GF-D8 (cell line): ENCODE measurements around the gene FBXL13.
A peak's percentile ranks its signal among the peaks of the same experiment; 100 is the strongest.
"Not testable (repeated sequence)": the region's sequence is repeated elsewhere in the genome, so short reads cannot be mapped to it uniquely, and the experiment has no call there.

Source experiments
- DNase-seq: peaks from one replicate; lab custom pipeline; 2025; lab: John Stamatoyannopoulos, UW

FBXL13 gene

GRCh38 chr7:102983602-102984001, 91.0 kb downstream of the FBXL13 start:
- no peak for DNase-seq

DNA sequence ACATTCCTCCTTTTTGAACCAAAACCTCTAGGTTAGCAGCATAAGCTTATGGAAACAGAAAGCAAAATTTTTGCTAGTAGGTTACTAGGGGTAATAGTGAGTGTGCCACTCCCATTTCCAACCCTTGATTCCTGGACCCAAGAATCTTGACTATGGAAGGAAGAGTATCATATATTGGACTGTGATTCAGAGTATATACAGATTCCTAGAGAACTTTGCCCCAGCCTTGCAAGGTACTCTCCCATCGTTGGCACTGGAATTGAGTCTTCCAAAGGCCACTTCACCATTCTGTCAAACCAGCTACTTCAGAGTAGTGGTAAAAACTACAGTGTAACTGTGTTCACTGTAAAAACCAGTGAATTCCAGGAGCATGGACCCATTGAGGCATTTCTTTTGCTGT, 92.4 kb downstream of the FBXL13 start:
- no peak for DNase-seq

DNA sequence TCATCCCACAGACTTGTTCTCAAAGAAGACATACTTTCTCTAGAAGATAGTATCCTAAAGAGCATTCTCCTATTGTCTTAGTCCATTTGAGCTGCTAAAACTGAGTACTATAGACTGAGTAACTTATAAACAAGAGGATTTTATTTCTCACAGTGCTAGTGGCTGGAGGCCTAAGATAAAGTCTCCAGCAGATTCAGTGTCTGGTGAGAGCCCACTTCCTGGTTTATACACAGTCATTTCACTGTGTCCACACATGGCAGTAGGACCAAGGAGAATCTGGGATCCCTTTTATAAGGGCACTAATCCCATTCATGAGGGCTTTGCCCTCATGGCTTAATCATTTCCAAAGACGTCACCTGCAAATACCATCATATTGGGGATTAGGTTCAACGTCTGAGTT, 93.1 kb downstream of the FBXL13 start:
- no peak for DNase-seq

GRCh38 chr7:102979670-102980069, 94.9 kb downstream of the FBXL13 start:
- DNase-seq, result no peak

DNA sequence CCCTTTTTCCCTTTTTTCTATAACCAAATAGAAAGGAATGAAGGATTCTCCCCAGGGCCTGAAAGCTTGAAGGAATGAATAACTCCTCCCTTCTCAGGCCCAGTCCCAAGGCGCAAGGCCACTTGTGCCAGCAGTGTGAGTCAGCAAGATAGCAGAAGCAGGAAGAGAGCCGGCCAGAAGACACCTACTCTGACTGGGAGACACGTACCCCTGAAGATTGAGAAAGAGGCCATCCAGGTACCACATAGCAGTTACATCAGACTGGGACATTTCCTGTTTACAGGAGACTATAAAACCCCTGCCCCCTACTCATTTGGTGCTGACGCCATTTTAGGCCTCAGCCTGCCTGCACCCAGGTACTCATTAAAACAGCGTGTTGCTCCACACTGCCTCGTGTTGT, 96.3 kb downstream of the FBXL13 start:
- peak; percentile 39 for DNase-seq

GRCh38 chr7:102977586-102977985, 97.0 kb downstream of the FBXL13 start:
- not testable (repeated sequence) for DNase-seq

GRCh38 chr7:102976493-102976892, 98.1 kb downstream of the FBXL13 start:
- no peak for DNase-seq

DNA sequence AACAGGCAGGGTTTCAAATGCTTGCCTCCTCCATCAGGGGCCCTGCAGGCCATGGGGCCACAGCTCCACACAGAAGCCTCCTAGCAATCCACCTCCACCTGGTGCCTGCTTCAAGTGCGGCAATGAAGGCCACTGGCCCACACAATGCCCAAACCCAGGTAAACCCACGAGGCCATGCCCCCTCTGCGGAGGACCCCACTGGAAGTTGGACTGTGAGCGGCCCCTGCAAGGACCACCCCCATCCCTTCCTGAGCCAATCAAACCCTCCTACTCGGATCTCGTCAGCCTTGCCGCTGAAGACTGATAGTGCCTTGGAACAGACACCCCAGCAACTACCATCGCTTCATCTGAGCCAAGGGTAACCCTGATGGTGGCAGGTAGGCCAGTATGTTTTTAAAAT, 98.7 kb downstream of the FBXL13 start:
- DNase-seq, result no peak

DNA sequence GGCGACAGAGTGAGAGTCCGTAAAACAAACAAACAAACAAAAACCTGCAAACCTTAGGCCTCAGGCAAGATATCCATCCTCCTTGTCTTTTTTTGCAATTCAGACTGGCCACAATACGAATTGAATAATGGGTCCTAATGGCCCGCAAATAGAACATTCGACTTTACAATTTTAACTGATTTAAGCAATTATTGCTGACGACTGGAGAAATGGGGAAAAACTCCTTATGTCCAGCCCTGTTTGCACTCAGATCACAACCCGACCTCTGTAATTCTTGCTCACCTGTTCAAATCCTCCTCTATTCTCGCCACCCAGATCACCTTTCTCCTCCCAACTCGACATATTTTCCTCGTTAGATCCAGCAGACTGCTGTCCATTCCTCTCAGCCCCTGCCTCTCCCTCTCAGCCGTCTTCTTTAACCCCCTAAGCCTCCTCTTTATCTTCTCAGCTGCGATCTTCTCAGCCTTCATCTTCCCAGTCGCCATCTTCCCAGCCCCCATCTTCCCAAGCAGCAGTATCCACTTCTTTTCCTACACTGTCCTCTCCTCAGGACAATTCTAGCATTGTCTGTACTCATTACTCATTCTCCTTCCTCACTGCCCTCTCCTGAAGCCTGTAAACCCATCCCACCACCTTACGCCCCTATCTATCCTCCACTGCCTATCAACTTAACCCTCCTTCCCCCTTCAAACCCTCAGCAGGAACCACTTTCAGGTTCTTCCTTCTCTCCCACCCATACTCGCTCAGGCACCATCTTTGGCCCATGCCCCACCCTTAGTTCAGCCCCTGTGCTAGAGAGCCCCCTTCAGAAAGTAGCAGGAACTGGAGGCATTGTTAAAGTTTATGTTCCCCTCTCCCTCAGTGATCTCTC, 100.0 kb downstream of the FBXL13 start:
- DNase-seq, result no peak

- DNase-seq, result no peak
Measured at GRCh38 chr7:102973096-102973802, 101.3 kb downstream of the FBXL13 start.

DNA sequence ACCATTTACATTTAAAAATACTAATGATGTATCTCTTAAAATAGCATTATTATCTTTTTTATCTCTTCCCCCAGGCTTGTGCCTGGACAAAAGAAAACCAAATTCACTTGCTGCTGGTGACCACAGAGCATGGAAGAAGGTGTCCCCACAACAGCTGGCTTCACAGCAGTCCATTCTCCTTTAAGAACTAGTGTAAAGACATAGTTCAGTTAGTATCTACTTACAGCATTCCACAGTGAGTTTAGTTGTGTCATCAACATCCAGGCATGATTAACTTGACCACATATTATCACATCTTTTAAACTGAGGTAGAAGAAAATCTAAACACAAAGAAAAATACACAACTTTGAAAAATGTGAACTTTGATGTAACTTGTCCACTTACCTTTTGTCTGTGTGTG, 106.8 kb downstream of the FBXL13 start:
- DNase-seq, result no peak

DNA sequence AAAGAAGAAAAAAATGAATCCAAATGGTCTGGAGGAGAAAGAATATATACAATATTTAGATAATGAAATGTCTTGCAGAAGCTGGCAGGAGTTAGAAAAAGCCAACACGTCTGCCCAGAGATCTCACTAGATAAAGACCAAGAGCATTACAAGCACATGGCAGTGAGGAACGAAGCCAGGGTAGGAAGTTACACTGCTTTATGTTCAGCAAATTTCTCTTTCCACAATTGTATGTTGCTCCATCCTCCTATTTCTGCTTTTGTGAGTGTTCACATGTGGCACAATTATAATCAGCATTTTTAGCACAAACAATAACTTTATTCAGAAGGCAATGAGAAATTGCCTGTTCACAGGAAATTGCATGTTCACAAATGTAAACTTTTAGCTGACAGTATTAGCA, 108.1 kb downstream of the FBXL13 start:
- DNase-seq, result peak; percentile 86

DNA sequence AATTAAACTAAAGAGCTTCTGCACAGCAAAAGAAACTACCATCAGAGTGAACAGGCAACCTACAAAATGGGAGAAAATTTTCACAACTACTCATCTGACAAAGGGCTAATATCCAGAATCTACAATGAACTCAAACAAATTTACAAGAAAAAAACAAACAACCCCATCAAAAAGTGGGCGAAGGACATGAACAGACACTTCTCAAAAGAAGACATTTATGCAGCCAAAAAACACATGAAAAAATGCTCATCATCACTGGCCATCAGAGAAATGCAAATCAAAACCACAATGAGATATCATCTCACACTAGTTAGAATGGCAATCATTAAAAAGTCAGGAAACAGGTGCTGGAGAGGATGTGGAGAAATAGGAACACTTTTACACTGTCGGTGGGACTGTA, 112.6 kb downstream of the FBXL13 start:
- DNase-seq, result not testable (repeated sequence)

DNA sequence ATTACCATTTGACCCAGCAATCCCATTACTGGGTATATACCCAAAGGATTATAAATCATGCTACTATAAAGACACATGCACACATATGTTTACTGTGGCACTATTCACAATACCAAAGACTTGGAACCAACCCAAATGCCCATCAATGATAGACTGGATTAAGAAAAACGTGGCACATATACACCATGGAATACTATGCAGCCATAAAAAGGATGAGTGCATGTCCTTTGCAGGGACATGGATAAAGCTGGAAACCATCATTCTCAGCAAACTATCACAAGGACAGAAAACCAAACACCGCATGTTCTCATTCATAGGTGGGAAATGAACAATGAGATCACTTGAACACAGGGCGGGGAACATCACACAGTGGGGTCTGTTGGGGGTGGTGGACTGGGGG, 116.6 kb downstream of the FBXL13 start:
- not testable (repeated sequence) for DNase-seq

GRCh38 chr7:102954359-102954758, 120.2 kb downstream of the FBXL13 start:
- DNase-seq, result not testable (repeated sequence)

- peak; percentile 72 for DNase-seq
Measured at GRCh38 chr7:102953406-102953805, 121.2 kb downstream of the FBXL13 start.

- DNase-seq, result no peak
Measured at GRCh38 chr7:102951839-102952238, 122.8 kb downstream of the FBXL13 start.

- DNase-seq, result no peak
Measured at GRCh38 chr7:102944241-102944640, 130.4 kb downstream of the FBXL13 start.

DNA sequence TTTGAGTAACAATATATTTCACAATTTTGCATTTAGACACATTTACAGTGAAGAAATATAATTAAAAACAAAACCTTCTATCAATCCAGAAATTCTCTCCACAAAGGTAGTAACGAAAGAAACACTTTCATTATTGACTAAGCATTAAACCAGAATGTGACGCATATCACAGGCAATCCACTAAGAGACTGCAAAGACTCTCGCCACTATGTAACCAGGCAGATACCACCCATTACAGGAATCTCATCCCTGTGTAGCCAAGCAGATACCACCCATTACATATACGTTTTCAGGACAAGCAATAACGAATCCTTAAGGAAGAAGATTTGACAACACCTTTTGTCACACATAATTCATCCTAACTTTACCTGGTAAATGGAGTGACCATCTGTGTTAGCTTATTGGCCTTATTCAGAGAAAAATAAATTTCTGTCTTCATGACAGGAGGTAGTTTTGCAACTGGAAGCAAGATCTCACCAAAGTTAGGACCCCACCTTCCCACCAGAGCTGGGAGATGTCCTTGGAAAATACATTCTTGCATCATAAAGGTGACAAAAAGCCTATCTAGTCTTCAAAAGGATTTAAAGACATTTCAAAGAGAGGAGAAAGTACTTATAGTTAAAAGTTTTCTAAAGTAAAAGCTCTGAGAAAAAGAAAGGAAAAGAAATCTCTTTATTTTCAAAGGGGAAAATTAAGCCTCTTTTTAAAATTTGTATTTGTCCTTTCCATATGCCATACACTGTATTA, 131.0 kb downstream of the FBXL13 start:
- DNase-seq, result no peak

DNA sequence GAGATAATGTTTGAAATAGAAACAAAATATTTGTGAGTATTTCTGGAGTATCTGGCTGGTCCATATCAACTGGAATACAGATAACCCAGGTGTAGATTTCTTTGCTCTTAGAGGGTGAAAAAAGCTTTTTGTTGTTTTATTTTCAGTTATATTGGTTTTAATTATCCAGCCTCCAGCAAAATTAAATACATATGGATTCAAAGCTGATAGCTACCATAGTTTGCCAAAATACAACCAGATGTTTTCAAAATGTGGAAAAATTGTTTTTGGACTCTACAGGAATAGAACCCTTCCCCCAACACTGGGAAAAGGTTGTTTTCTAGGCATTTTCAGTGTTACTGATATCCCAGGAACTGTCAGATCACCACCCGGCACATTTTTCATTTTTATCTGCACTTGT, 131.7 kb downstream of the FBXL13 start:
- no peak for DNase-seq

- DNase-seq, result no peak
Measured at GRCh38 chr7:102942181-102942866, 132.3 kb downstream of the FBXL13 start.

- no peak for DNase-seq
Measured at GRCh38 chr7:102938679-102939078, 135.9 kb downstream of the FBXL13 start.
